ENCODE data around the gene MORF4L2. TPM values are rescaled to one million over a fixed set of nuclear protein-coding genes. Genes with fewer than 3 reads are reported as not detected.
"Not testable (repeated sequence)": the region's sequence is repeated elsewhere in the genome, so short reads cannot be mapped to it uniquely, and the experiment has no call there.

Gene MORF4L2
- total and polyA plus RNA-seq, 2 experiments from 2014 or later: 311 to 315 TPM

GRCh38 chrX:103659460-103659859 lies 27.0 kb downstream of the MORF4L2 start:
- peaks cover 12% of the 10 kb centered on the region for H3K4me1 ChIP-seq (ENCODE audit: insufficient read depth)
- not testable (repeated sequence) for H3K27ac Mint-ChIP-seq; H3K4me3 ChIP-seq; DNase-seq (ENCODE audit: low spot score); H3K36me3 ChIP-seq (ENCODE audit: insufficient read depth); H3K27me3 Mint-ChIP-seq (ENCODE audit: insufficient read depth, low read depth, poor library complexity); H3K36me3 Mint-ChIP-seq (ENCODE audit: low read depth); H3K9me3 Mint-ChIP-seq; H4K20me1 ChIP-seq (replicated peaks; ENCODE audit: insufficient read depth); H3F3A ChIP-seq (replicated peaks; ENCODE audit: low read depth); H3K27me3 ChIP-seq (ENCODE audit: insufficient read depth); ATAC-seq; H3K4me3 Mint-ChIP-seq; H2AFZ ChIP-seq; H3K9me2 ChIP-seq (ENCODE audit: insufficient read depth); H3K4me2 ChIP-seq; H3K79me2 ChIP-seq (replicated peaks; ENCODE audit: insufficient read depth); H3K27ac ChIP-seq (ENCODE audit: low read depth)
- peaks cover 11% of the 10 kb centered on the region for H3K4me1 Mint-ChIP-seq

GRCh38 chrX:103658681-103659433 lies 27.6 kb downstream of the MORF4L2 start:
- Histone ChIP-seq H2AFZ (no peak overlapping the region), H3K27ac (ENCODE audit: low read depth) (no peak overlapping the region), H3K4me2 (no peak overlapping the region), H3K4me1 (ENCODE audit: insufficient read depth) (peaks cover 12% of the 10 kb centered on the region), H3K79me2 (replicated peaks; ENCODE audit: insufficient read depth) (no peaks in the 10 kb centered on the region), H4K20me1 (replicated peaks; ENCODE audit: insufficient read depth) (no peaks in the 10 kb centered on the region), H3K9me2 (ENCODE audit: insufficient read depth) (no peaks in the 10 kb centered on the region), H3K36me3 (ENCODE audit: insufficient read depth) (no peaks in the 10 kb centered on the region), H3K27me3 (ENCODE audit: insufficient read depth) (no peaks in the 10 kb centered on the region), H3F3A (replicated peaks; ENCODE audit: low read depth) (no peaks in the 10 kb centered on the region), H3K4me3 (no peak overlapping the region)
- Mint-ChIP-seq H3K9me3 (no peaks in the 10 kb centered on the region), H3K36me3 (ENCODE audit: low read depth) (no peaks in the 10 kb centered on the region), H3K27ac (no peak overlapping the region), H3K4me3 (no peak overlapping the region), H3K4me1 (peaks cover 6% of the 10 kb centered on the region; the same call in 2 of the 3 replicates), H3K27me3 (ENCODE audit: insufficient read depth, low read depth, poor library complexity) (peaks cover 3% of the 10 kb centered on the region)
- DNase-seq (ENCODE audit: low spot score) (no peak), ATAC-seq (no peak)
- no peak for TF ChIP-seq EZH2 (IDR thresholded peaks at IDR 0.05; ENCODE audit: low read depth, unreplicated experiment)
- no peak for TF ChIP-seq ETS1 (IDR thresholded peaks at IDR 0.05)
- no peak for TF ChIP-seq JUNB (IDR thresholded peaks at IDR 0.05; ENCODE audit: unreplicated experiment)

DNA sequence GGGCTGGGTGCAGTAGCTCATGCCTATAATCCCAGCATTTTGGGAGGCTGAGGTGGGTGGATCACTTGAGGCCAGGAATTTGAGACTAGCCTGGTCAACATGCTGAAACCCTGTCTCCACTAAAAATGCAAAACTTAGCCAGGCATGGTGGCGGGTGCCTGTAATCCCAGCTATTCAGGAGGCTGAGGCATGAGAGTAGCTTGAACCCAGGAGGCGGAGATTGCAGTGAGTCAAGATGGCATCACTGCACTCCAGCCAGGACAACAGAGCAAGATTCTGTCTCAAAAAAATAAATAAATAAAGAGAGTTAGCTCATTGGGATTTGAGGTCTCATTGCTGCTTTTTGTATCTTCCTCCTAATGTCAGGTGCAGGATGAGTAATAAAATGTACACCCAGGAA lies 29.4 kb downstream of the MORF4L2 start:
- H3K4me3 ChIP-seq: not testable (repeated sequence)

DNA sequence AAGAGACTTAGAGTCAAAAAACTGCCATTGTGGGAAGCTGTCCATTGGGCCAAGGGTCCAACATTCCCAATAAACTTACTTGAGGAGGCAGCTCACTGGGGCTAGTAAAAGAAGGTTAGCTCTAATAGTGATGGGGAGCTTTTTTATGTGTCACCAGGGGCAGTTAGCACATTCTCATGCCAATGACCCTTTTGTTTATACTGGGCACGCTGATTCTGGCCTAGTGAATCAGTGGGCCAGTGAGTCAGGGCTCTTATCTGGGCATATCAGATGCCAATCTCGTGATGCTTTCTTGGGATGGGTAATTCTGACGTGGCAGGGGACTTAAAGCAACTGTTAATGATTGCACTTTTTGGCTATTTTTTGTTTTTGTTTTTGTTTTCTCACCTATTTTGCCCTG lies 29.9 kb downstream of the MORF4L2 start:
- no peaks in the 10 kb centered on the region for H3F3A ChIP-seq (replicated peaks; ENCODE audit: low read depth)
- no peaks in the 10 kb centered on the region for H3K79me2 ChIP-seq (replicated peaks; ENCODE audit: insufficient read depth)
- DNase-seq (ENCODE audit: low spot score): no peak
- no peak overlapping the region for H3K4me2 ChIP-seq
- H3K36me3 Mint-ChIP-seq (ENCODE audit: low read depth): no peaks in the 10 kb centered on the region
- no peaks in the 10 kb centered on the region for H3K27me3 ChIP-seq (ENCODE audit: insufficient read depth)
- no peaks in the 10 kb centered on the region for H3K9me3 Mint-ChIP-seq
- no peak overlapping the region for H3K27ac ChIP-seq (ENCODE audit: low read depth)
- peaks cover 5% of the 10 kb centered on the region for H3K27me3 Mint-ChIP-seq (ENCODE audit: insufficient read depth, low read depth, poor library complexity)
- H4K20me1 ChIP-seq (replicated peaks; ENCODE audit: insufficient read depth): no peaks in the 10 kb centered on the region
- H3K9me2 ChIP-seq (ENCODE audit: insufficient read depth): no peaks in the 10 kb centered on the region
- no peak overlapping the region for H3K4me3 Mint-ChIP-seq
- no peak overlapping the region for H2AFZ ChIP-seq
- no peaks in the 10 kb centered on the region; the same call in 1 of the 2 replicates for H3K4me1 ChIP-seq (ENCODE audit: insufficient read depth)
- H3K36me3 ChIP-seq (ENCODE audit: insufficient read depth): no peaks in the 10 kb centered on the region
- ATAC-seq: no peak
- H3K27ac Mint-ChIP-seq: no peak overlapping the region
- no peak overlapping the region for H3K4me3 ChIP-seq
- H3K4me1 Mint-ChIP-seq: no peaks in the 10 kb centered on the region
- TF ChIP-seq CTCF (conservative IDR thresholded peaks at IDR 0.05; ENCODE audit: low read depth in 2 of 2) (no peak), STAT1 (IDR thresholded peaks at IDR 0.05; ENCODE audit: unreplicated experiment) (no peak), EZH2phosphoT487 (IDR thresholded peaks at IDR 0.05; ENCODE audit: unreplicated experiment) (no peak), ZNF331 (CRISPR knock-in tag; IDR thresholded peaks at IDR 0.05; ENCODE audit: low read depth) (no peak), ETS1 (IDR thresholded peaks at IDR 0.05) (no peak), ZNF114 (CRISPR knock-in tag; IDR thresholded peaks at IDR 0.05) (no peak)

More for the DNA sequence above, 29.4 kb downstream of the MORF4L2 start:
- H3K27me3 ChIP-seq (ENCODE audit: insufficient read depth); H3K4me1 Mint-ChIP-seq; H3K79me2 ChIP-seq (replicated peaks; ENCODE audit: insufficient read depth); H4K20me1 ChIP-seq (replicated peaks; ENCODE audit: insufficient read depth); H3K36me3 ChIP-seq (ENCODE audit: insufficient read depth); DNase-seq (ENCODE audit: low spot score); H3K4me2 ChIP-seq; H3K4me1 ChIP-seq (ENCODE audit: insufficient read depth); H2AFZ ChIP-seq; H3K9me2 ChIP-seq (ENCODE audit: insufficient read depth); H3K27ac Mint-ChIP-seq; H3K9me3 Mint-ChIP-seq; H3K27me3 Mint-ChIP-seq (ENCODE audit: insufficient read depth, low read depth, poor library complexity); H3K27ac ChIP-seq (ENCODE audit: low read depth); H3K4me3 Mint-ChIP-seq; H3F3A ChIP-seq (replicated peaks; ENCODE audit: low read depth); H3K36me3 Mint-ChIP-seq (ENCODE audit: low read depth); ATAC-seq: not testable (repeated sequence)

Data from GM23338 (cell line).